ENCODE measurements around the gene INPP5B.

The INPP5B gene

DNA sequence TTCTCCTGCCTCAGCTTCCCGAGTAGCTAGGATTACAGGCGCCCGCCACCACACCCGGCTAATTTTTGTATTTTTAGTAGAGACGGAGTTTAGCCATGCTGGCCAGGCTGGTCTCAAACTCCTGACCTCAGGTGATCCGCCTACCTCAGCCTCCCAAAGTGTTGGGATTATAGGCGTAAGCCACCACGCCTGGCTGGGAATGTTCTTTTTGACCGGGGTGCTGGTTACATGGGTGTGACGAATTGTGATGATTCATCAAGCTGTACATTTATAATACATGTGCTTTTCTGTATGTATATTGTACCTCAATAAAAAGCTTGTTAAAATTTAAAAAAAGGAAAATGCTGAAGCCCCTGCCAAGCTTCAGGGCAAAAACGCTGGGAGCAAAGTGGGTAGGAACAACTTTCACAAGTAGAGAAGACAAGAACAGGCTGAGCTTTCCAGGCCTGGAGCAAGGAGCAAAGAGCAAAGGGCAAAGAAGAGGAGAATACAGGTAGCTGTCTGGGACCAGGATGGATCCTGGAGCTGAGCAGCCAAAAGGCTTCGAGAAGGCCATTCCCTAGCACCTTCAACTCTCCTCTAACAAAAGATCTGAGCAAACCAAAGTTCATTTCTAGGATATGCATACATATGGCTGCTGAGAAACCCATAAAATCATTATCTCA, 118.3 kb downstream of the INPP5B start:
- no peak for DNase-seq

DNA sequence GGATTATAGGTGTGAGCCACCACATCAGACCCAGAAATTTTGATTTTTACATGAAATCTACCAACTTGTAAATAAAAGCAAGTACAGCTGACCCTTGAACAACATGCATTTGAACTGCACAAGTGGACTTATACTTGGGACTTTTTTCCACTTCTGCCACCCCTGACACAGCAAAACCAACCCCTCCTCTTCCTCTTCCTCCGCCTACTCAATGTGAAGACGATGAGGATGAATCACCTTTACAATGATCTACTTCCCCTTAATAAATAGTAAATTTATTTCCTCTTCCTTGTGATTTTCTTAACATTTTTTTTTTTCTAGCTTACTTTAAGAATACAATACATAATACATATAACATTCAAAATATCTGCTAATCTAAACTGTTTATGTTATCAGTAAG, 121.3 kb downstream of the INPP5B start:
- DNase-seq: no peak

DNA sequence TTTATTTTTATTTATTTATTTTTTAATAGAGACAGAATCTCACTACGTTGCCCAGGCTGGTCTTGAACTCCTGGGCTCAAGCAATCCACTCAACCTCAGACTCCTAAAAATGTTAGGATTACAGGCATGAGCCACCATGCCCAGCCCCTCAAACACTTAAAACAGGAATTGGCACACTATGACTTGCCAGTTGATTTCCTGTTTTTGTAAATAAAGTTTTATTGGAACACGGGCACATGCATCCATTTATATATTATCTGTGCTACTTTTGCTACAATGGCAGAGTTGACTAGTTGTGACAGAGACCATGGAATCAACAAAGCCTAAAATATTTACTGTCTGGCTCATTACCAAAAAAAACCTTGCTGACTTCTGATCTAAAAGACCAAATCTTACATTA, 122.9 kb downstream of the INPP5B start:
- DNase-seq: no peak

DNA sequence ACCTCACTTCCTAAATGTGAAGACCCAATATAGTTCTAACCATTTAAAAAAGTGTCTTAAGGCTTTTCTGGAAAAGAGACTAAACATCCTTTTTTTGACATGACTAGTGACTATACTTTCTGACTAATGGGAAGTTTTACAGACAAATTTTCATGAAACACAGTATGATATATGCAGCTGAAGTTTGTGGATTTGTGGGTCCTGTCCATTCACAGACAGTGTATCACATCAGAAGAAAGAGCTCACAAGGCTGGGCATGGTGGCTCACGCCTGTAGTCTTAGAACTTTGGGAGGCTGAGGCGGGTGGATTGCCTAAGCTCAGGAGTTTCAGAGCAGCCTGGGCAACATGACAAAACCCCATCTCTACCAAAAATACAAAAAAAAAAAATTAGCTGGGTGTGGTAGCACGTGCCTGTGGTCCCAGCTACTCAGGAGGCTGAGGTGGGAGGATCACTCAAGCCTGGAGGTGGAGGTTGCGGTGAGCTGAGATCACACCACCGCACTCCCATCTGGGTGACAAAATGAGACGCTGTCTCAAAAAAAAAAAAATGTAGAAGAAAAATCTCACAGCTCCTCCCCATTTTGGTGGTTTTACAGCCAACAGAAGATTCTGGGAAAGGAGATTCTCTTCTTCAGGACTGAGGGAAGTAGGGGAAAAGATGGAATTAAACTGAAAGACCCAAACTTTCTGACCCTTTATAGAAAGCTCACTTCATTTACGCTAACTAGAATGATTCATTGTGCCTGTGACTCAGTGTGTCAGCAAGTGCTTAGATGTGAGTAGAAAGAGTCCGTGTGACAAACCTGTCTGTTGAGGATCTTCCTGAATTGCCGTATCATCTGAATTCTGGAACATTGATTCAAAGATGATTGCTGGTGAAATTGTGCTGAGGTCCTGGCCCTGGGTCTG, 123.7 kb downstream of the INPP5B start:
- no peak for DNase-seq

DNA sequence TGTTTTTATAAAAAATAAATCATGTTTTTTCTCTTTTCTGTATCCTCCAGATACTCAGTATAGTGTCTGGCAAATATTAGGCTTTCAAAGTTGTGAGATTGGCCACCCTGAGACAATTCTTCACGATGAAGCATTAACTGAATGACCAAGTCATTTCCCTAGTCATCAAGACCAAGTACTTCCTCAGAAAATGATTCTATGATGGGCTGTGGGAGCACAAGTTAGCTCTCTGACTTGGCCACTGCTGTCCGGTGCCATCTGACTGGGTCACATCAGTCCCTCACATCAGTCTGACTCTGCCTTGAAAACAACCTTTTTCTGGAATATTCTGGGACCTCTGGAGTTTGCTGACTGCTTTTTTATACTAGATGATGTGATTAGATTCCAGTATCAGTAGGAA, 125.4 kb downstream of the INPP5B start:
- DNase-seq: no peak

DNA sequence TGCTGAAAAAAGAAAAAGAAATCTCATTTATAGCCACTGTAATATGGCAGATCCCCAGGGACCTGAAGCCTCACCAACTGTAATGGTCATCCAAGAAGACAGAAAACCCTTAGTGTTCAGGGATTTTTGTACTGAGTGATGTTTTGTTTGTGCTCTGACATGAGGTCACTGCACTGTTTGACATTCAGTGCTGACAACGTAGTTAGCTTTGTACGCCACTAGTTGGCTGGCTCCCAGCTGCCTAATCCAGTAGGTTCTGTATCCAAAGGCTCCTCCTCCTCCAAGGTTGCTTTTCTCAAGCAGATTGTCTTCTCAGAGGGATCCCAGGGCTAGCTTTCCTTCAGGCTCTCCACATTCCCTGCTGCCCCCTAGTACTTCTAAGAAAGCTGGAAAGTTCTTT, 129.4 kb downstream of the INPP5B start:
- peak; percentile 74 for DNase-seq

DNA sequence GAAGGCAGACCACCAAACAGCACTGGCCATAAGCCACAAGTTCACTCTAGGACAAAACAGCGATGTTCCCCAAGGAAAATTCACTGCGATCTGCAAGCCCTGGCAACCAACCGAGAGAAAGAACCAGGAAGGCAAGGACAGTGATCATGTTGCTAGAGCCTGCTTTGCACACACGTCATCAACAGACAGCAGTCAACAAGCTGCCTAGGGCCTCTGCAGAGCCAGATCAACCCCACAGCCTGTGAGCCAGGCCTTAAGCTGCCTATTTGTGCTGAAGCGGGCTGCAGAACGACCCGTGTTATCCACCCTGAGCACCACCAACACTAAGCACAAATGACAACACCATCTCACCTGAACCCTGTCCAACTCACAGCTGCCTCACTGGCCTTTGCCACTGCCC, 132.6 kb downstream of the INPP5B start:
- DNase-seq: no peak

DNA sequence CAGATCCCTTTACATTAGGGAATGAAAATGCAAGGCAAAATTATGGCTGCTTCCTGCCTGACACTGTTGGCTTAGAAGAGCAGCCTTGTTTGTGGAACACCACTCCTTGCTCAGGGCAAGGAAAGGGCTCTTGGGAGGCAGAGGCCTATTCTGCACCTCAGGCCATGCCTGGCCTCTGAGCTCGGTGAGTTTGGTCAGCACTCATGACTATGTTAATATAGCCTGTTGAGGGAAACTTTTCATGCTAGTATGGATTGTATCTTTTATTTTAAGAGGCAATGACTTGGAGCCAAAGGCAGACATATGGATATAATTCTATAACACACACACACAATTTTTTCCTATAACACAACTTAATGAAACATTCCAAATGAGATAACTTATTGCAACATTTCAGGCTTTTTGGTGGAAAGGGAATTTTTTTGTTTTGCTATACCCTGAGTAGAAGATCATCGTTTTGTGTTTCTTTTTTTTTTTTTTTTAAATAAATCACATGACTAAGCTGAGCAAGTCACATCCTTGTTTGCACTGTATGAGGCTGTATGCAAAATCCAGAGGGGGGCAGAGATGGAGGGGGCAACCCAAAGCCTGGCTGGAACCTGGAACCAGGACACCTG, 133.2 kb downstream of the INPP5B start:
- no peak for DNase-seq

DNA sequence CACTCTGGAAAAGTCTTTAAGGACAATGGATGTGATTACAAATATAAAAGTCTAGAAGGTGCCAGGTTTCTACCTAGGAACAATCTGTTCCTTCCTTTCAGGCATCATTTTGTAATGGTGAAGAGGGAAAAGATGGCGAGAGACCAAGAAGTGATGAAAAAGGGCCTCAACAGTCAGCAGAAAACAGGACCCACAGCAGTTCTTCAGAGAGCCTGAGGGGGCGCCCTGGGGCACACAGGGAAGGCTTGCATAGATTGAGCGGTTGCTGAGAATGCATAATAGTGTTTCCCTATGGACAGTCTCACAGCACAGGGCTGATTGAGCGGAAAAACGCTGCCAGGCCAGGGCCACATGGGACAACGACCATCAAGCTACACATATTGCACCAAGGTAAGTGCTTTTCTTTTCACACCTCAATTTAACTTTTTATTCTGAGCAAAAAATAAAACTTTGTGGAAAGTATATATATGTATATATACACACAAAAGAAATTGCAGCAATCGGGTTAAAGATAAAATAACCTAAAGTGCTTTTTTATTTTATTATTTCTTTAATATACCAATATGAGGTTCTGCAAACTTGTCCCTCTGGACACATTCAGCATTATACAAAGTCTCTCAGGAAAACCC, 135.7 kb downstream of the INPP5B start:
- DNase-seq: peak; percentile 93

Data from NCI-H82 (cell line).